HEK293 (cell line): ENCODE measurements around the gene CHST8.

Source experiments
- CTCF ChIA-PET: fragments of 350-600 bp; formaldehyde crosslinking; extraction: SDS; loops from one replicate; lab custom pipeline; 2021; ENCODE audit warnings: antibody characterized with exemption; lab: Yijun Ruan, JAX
- POLR2A ChIA-PET: fragments of 300-600 bp; formaldehyde crosslinking; extraction: SDS; loops from one replicate; lab custom pipeline; 2020; ENCODE audit warnings: antibody characterized with exemption, inconsistent platforms; lab: Yijun Ruan, JAX
- H3K27ac ChIP-seq: fragments of 200-500 bp; sonication (Bioruptor generic); 2 replicates; pipeline ENCODE4 v1.5.1; 2014; ENCODE audit warnings: low read depth, low read length, control low read depth, inconsistent platforms; ENCODE audit errors: extremely low read depth
- H3K36me3 ChIP-seq, 2 experiments: fragments of 200-500 bp in 1 of 2; sonication (Bioruptor generic) in 1 of 2; 1 replicate in 1 of 2; 2 replicates in 1 of 2; pipeline ENCODE4 v1.5.1; 2014 to 2017; ENCODE audit warnings: inconsistent platforms in 2 of 2, low read length in 2 of 2; ENCODE audit not compliant: control insufficient read depth in 2 of 2, insufficient read depth in 1 of 2
- H3K4me1 ChIP-seq: fragments of 200-500 bp; sonication (Bioruptor generic); 2 replicates; pipeline ENCODE4 v1.5.1; 2014; ENCODE audit warnings: mild to moderate bottlenecking, low read length, inconsistent platforms; ENCODE audit not compliant: control insufficient read depth, insufficient read depth
- H3K4me3 ChIP-seq: 2 replicates; pipeline ENCODE4 v1.5.1; 2011; ENCODE audit warnings: low read depth, mild to moderate bottlenecking, control low read depth, low read length, moderate library complexity
- H3K9me3 ChIP-seq: fragments of 200-500 bp; sonication (Bioruptor generic); 2 replicates; pipeline ENCODE4 v1.5.1; 2014; ENCODE audit warnings: low read depth, low read length, inconsistent platforms; ENCODE audit not compliant: control insufficient read depth, insufficient read depth
- KLF7 ChIP-seq: fragments of 450-650 bp; formaldehyde crosslinking; IDR thresholded peaks from 2 replicates; pipeline ENCODE4 v1.5.1; 2016; ENCODE audit warnings: missing biosample characterization, missing genetic modification characterization, borderline replicate concordance
- PRDM1 ChIP-seq: fragments of 450-650 bp; formaldehyde crosslinking; IDR thresholded peaks from 2 replicates; pipeline ENCODE4; 2016; ENCODE audit warnings: missing biosample characterization, missing genetic modification characterization
- PRDM2 ChIP-seq: fragments of 450-650 bp; formaldehyde crosslinking; IDR thresholded peaks from 2 replicates; pipeline ENCODE4 v1.5.1; 2016; ENCODE audit warnings: missing biosample characterization, missing genetic modification characterization, borderline replicate concordance
- ZBTB17 ChIP-seq: fragments of 450-650 bp; formaldehyde crosslinking; IDR thresholded peaks from 2 replicates; pipeline ENCODE4 v1.5.1; 2016; ENCODE audit warnings: missing biosample characterization, missing genetic modification characterization
- ZBTB20 ChIP-seq: fragments of 450-650 bp; formaldehyde crosslinking; IDR thresholded peaks from 2 replicates; pipeline ENCODE4 v1.5.1; 2016; ENCODE audit warnings: missing biosample characterization, missing genetic modification characterization
- ZBTB8A ChIP-seq: fragments of 450-650 bp; formaldehyde crosslinking; IDR thresholded peaks from 2 replicates; pipeline ENCODE4 v1.5.1; 2016; ENCODE audit warnings: missing biosample characterization, missing genetic modification characterization
- ZFP37 ChIP-seq: fragments of 450-650 bp; formaldehyde crosslinking; IDR thresholded peaks from 2 replicates; pipeline ENCODE4 v1.5.1; 2016; ENCODE audit warnings: missing biosample characterization, missing genetic modification characterization
- ZFP69B ChIP-seq: fragments of 450-650 bp; formaldehyde crosslinking; IDR thresholded peaks from 2 replicates; pipeline ENCODE4 v1.5.1; 2016; ENCODE audit warnings: missing biosample characterization, missing genetic modification characterization
- ZNF155 ChIP-seq: fragments of 450-650 bp; formaldehyde crosslinking; IDR thresholded peaks from 2 replicates; pipeline ENCODE4 v1.5.1; 2016; ENCODE audit warnings: missing biosample characterization, missing genetic modification characterization
- ZNF292 ChIP-seq: fragments of 450-650 bp; formaldehyde crosslinking; IDR thresholded peaks from 2 replicates; pipeline ENCODE4 v1.5.1; 2016; ENCODE audit warnings: low read depth, missing biosample characterization, missing genetic modification characterization, borderline replicate concordance
- ZNF391 ChIP-seq: fragments of 450-650 bp; formaldehyde crosslinking; IDR thresholded peaks from 2 replicates; pipeline ENCODE4 v1.5.1; 2016; ENCODE audit warnings: low read depth, missing biosample characterization, missing genetic modification characterization, borderline replicate concordance
- ZNF48 ChIP-seq: fragments of 450-650 bp; formaldehyde crosslinking; IDR thresholded peaks from 2 replicates; pipeline ENCODE4 v1.5.1; 2016; ENCODE audit warnings: missing biosample characterization, missing genetic modification characterization
- ZNF549 ChIP-seq: fragments of 450-650 bp; IDR thresholded peaks from 2 replicates; pipeline ENCODE4 v1.5.1; 2018; ENCODE audit warnings: missing biosample characterization, missing genetic modification characterization, mild to moderate bottlenecking, inconsistent platforms, moderate library complexity
- ZNF626 ChIP-seq: fragments of 450-650 bp; sonication (Bioruptor Pico); formaldehyde crosslinking; IDR thresholded peaks from 2 replicates; pipeline ENCODE4 v1.5.1; 2018; ENCODE audit warnings: missing biosample characterization, missing genetic modification characterization, inconsistent platforms
- ZNF76 ChIP-seq: fragments of 450-650 bp; formaldehyde crosslinking; IDR thresholded peaks from 2 replicates; pipeline ENCODE4; 2016; ENCODE audit warnings: low read depth, missing biosample characterization, missing genetic modification characterization, borderline replicate concordance
- ZNF837 ChIP-seq: fragments of 450-650 bp; formaldehyde crosslinking; IDR thresholded peaks from 2 replicates; pipeline ENCODE4 v1.5.1; 2016; ENCODE audit warnings: missing biosample characterization, missing genetic modification characterization
- TF ChIP-seq, protein P1 (sequence below): fragments of 450-650 bp; formaldehyde crosslinking; IDR thresholded peaks from 2 replicates; pipeline ENCODE4 v1.5.1; 2016; ENCODE audit warnings: missing biosample characterization, missing genetic modification characterization
- TF ChIP-seq, protein P2 (sequence below): fragments of 450-650 bp; formaldehyde crosslinking; IDR thresholded peaks from 2 replicates; pipeline ENCODE4 v1.5.1; 2017; ENCODE audit warnings: missing biosample characterization, missing genetic modification characterization
- TF ChIP-seq, protein P3 (sequence below): fragments of 450-650 bp; formaldehyde crosslinking; IDR thresholded peaks from 2 replicates; pipeline ENCODE4 v1.5.1; 2016; ENCODE audit warnings: missing biosample characterization, missing genetic modification characterization

The CHST8 gene

DNA sequence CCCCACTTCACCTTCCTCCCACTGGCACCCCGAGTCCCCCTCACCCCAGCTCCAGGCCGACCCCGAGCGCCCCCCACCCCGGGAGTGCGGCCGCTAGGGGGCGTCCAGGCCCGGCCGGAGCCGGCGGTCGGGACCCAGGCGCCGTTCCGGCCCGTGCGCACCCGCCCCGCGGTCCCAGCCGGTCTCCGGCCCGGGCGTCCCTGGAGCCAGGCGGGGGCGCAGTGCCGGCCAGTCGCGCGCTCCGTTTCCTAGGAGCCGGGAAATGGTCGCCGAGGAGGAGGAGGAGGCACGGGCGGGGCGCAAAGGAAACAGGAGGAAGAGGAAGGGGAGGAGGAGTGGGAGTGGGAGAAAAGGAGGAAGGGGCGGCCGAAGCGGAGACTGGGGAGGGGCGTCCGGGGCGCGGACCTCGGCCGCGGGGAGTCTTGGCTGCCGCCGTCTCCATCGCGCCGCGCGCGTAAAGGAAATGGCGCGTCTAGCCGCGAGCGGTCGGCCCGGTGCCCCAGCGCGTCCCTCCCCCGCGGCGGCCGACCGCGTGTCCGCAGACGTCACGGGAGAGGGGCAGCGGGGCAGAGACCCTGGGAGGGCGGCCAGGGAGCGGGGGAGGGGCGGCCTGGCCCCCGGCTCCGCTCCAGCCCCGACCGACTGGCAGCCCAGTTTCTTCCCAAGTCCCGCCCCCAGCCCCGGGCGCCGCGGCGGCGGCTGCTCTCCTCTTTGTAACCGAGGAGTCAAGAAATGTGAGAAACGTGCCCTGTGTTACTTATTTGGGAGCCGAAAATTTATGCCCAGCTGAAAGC, 173.8 kb downstream of the CHST8 start (continued):
- no peak for TF ChIP-seq PRDM2
- no peak for TF ChIP-seq ZNF155 (tag by site-specific recombination)
- TF ChIP-seq ZNF549 (tag by site-specific recombination), result no peak
- TF ChIP-seq, all 188 proteins: peak for 101

- POLR2A ChIA-PET, result interaction anchor here (0.5 to 2.6 kb wide), 14 partner anchors 9 to 609 kb away, joined by 3 to 16 read pairs (median 4); partner anchors contain the start of gene CEBPA
- H3K9me3 ChIP-seq, result no peaks in the 10 kb centered on the region
- H3K4me1 ChIP-seq, result peaks cover 18% of the 10 kb centered on the region
- H3K4me3 ChIP-seq, result peak within 1 kb of the TSS; percentile 63
- H3K36me3 ChIP-seq, result peaks cover 15 to 20% of the 10 kb centered on the region in 2 experiments; a peak in 2 of 3 replicates
- peak within 1 kb of the TSS; percentile 100 for H3K27ac ChIP-seq
- CTCF ChIA-PET, result interaction anchor here (0.6 to 9.5 kb wide), 10 partner anchors 11 to 380 kb away, joined by 3 to 171 read pairs (median 4); no protein-coding TSS in a partner anchor
- peak; percentile 54; the same call in 1 of the 2 replicates for TF ChIP-seq ZNF391
- no peak for TF ChIP-seq ZNF48 (tag by site-specific recombination)
- TF ChIP-seq KLF7 (tag by site-specific recombination), result 0 out of 2 replicates have a peak, but pooled peaks have one; percentile 69
- TF ChIP-seq, protein P1, sequence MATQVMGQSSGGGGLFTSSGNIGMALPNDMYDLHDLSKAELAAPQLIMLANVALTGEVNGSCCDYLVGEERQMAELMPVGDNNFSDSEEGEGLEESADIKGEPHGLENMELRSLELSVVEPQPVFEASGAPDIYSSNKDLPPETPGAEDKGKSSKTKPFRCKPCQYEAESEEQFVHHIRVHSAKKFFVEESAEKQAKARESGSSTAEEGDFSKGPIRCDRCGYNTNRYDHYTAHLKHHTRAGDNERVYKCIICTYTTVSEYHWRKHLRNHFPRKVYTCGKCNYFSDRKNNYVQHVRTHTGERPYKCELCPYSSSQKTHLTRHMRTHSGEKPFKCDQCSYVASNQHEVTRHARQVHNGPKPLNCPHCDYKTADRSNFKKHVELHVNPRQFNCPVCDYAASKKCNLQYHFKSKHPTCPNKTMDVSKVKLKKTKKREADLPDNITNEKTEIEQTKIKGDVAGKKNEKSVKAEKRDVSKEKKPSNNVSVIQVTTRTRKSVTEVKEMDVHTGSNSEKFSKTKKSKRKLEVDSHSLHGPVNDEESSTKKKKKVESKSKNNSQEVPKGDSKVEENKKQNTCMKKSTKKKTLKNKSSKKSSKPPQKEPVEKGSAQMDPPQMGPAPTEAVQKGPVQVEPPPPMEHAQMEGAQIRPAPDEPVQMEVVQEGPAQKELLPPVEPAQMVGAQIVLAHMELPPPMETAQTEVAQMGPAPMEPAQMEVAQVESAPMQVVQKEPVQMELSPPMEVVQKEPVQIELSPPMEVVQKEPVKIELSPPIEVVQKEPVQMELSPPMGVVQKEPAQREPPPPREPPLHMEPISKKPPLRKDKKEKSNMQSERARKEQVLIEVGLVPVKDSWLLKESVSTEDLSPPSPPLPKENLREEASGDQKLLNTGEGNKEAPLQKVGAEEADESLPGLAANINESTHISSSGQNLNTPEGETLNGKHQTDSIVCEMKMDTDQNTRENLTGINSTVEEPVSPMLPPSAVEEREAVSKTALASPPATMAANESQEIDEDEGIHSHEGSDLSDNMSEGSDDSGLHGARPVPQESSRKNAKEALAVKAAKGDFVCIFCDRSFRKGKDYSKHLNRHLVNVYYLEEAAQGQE, result peak; percentile 36; the same call in 1 of the 2 replicates
- peak; percentile 95; the same call in 1 of the 2 replicates for TF ChIP-seq ZNF837 (tag by site-specific recombination)
- TF ChIP-seq, protein P2, sequence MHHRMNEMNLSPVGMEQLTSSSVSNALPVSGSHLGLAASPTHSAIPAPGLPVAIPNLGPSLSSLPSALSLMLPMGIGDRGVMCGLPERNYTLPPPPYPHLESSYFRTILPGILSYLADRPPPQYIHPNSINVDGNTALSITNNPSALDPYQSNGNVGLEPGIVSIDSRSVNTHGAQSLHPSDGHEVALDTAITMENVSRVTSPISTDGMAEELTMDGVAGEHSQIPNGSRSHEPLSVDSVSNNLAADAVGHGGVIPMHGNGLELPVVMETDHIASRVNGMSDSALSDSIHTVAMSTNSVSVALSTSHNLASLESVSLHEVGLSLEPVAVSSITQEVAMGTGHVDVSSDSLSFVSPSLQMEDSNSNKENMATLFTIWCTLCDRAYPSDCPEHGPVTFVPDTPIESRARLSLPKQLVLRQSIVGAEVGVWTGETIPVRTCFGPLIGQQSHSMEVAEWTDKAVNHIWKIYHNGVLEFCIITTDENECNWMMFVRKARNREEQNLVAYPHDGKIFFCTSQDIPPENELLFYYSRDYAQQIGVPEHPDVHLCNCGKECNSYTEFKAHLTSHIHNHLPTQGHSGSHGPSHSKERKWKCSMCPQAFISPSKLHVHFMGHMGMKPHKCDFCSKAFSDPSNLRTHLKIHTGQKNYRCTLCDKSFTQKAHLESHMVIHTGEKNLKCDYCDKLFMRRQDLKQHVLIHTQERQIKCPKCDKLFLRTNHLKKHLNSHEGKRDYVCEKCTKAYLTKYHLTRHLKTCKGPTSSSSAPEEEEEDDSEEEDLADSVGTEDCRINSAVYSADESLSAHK (tag by site-specific recombination), result 0 out of 2 replicates have a peak, but pooled peaks have one; percentile 28
- TF ChIP-seq ZNF155 (tag by site-specific recombination), result no peak
- peak; percentile 87 for TF ChIP-seq ZNF76 (tag by site-specific recombination)
- TF ChIP-seq ZBTB20 (tag by site-specific recombination), result peak; percentile 63
- TF ChIP-seq, protein P3, sequence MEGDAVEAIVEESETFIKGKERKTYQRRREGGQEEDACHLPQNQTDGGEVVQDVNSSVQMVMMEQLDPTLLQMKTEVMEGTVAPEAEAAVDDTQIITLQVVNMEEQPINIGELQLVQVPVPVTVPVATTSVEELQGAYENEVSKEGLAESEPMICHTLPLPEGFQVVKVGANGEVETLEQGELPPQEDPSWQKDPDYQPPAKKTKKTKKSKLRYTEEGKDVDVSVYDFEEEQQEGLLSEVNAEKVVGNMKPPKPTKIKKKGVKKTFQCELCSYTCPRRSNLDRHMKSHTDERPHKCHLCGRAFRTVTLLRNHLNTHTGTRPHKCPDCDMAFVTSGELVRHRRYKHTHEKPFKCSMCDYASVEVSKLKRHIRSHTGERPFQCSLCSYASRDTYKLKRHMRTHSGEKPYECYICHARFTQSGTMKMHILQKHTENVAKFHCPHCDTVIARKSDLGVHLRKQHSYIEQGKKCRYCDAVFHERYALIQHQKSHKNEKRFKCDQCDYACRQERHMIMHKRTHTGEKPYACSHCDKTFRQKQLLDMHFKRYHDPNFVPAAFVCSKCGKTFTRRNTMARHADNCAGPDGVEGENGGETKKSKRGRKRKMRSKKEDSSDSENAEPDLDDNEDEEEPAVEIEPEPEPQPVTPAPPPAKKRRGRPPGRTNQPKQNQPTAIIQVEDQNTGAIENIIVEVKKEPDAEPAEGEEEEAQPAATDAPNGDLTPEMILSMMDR, result peak; percentile 54
- TF ChIP-seq ZNF626 (tag by site-specific recombination), result no peak
- TF ChIP-seq ZBTB17 (tag by site-specific recombination), result peak; percentile 36; the same call in 1 of the 2 replicates
- TF ChIP-seq PRDM1, result no peak
- no peak for TF ChIP-seq ZNF292
- TF ChIP-seq ZFP69B (tag by site-specific recombination), result peak; percentile 76
- TF ChIP-seq ZBTB8A (tag by site-specific recombination), result peak; percentile 94
- peak; percentile 83 for TF ChIP-seq ZFP37 (tag by site-specific recombination)
Measured at GRCh38 chr19:33796164-33796875, 174.6 kb downstream of the CHST8 start, which contains the start of gene KCTD15. Gene KCTD15, plus strand, starts transcription at chr19:33796870. Its CDS starts 3,585 bp downstream, at chr19:33800455.
